ENCODE data around the gene DHRSX.
"Not testable (repeated sequence)": the region's sequence is repeated elsewhere in the genome, so short reads cannot be mapped to it uniquely, and the experiment has no call there.

The DHRSX gene

DNA sequence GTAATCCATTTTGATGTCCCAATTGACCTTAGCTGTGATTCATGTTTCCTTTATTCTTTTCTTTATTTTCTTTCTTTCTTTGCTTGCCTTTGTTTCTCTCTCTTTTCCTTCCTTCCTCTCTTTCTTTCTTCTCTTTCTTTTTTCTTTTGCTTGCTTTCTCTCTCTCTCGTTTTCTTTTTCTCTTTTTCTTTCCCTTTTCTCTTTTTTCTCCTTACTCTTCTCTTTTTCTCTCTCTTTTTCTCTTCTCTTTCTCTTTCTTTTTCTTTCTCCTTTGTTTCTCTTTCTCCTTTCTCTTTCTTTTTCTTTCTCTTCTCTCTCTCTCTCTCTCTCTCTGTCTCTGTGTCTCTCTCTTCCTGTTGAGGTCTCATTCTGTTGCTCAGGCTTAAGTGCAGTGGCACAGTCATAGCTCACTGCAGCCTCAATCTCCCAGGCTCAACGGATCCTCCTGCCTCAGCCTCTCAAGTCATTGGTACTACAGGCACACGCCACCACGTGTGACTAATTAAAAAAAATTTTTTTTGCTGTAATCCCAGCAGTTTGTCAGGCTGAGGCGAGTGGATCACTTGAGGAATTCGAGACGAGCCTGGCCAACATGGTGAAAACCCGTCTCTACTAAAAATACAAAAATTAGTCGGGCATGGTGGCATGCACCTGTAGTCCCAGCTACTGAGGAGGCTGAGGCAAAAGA is 8.0 kb upstream of the DHRSX start:
- DNase-seq, result no peak
- no peak overlapping the region for H3K4me3 Mint-ChIP-seq
- H3K4me1 Mint-ChIP-seq (ENCODE audit: low read depth), result no peaks in the 10 kb centered on the region
- no peak overlapping the region for H3K27ac Mint-ChIP-seq
- H3K9me3 Mint-ChIP-seq, result no peaks in the 10 kb centered on the region
- no peaks in the 10 kb centered on the region for H3K27me3 Mint-ChIP-seq
- no peaks in the 10 kb centered on the region for H3K36me3 Mint-ChIP-seq (ENCODE audit: low read depth)

DNA sequence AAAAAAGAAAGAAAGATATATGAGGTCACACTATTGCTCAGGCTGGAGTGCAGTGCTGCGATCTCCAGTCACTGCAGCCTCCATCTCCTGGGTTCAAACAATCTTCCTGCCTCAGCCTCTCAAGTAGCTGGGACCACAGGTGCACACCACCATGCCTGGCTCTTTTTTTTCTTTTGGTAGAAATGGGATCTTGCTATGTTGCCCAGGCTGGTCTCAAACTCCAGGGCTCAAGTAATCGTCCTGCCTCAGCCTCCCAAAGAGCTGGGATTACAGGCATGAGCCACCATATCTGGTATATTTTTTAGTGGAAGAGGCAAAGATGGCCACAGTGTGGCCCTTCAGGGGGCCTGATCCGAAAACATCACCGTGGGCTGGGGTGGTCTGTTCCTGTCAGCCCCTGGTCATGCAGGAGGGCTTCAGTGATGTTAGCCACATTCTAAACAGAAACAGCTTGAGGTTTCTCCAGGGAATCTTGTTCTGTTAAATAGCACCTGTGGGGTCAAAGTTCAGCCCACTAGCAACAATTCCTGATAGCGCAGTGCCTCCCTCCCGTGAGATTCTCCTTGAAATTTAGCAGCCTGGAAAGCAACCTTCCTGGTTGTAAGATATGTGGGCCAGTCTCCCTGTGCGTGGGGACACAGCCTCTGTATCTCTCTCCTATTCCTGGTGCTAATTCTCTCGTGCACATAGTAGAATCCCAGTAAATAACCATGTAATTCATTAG is 7.3 kb upstream of the DHRSX start:
- Mint-ChIP-seq H3K4me3 (no peak overlapping the region), H3K27ac (no peak overlapping the region), H3K9me3 (no peaks in the 10 kb centered on the region), H3K4me1 (ENCODE audit: low read depth) (no peaks in the 10 kb centered on the region), H3K27me3 (no peaks in the 10 kb centered on the region), H3K36me3 (ENCODE audit: low read depth) (no peaks in the 10 kb centered on the region)
- DNase-seq, result no peak

DNA sequence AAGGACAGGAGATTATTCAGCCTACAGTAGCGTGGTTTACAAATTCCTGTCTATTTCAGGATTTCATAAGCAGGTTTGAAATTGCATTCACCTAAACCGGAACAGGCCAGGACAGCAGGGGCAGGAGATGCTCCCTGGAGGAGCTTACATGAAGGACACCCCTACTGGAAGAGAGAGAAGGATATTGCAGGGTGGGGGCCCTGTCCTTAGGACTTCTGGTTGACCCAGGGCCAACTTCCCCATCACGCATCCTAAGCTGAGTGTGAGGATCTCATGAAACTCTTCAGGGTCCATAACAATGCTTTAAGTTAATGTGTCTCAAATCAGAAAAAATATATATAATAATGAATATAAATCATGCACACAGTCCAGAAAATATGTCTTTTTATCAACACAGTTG is 6.4 kb upstream of the DHRSX start:
- Mint-ChIP-seq H3K27me3 (no peaks in the 10 kb centered on the region), H3K4me1 (ENCODE audit: low read depth) (no peaks in the 10 kb centered on the region), H3K27ac (no peak overlapping the region), H3K9me3 (no peaks in the 10 kb centered on the region), H3K36me3 (ENCODE audit: low read depth) (no peaks in the 10 kb centered on the region), H3K4me3 (no peak overlapping the region)
- no peak for DNase-seq

DNA sequence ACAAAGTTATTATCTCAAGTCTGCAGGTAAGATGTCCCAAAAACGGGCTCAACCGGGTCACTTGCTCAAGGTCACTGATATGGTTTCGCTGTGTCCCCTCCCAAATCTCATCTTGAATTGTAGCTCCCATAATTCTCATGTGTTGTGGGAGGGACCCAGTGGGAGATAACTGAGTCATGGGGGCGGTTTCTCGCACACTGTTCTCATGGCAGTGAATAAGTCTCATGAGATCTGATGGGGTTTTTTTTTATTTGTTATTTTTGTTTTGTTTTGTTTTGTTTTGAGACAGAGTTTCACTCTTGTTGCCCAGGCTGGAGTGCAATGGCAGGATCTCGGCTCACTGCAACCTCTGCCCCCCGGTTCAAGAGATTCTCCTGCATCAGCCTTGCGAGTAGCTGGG is 4.6 kb upstream of the DHRSX start:
- H3K4me1 Mint-ChIP-seq (ENCODE audit: low read depth), result not testable (repeated sequence)

DNA sequence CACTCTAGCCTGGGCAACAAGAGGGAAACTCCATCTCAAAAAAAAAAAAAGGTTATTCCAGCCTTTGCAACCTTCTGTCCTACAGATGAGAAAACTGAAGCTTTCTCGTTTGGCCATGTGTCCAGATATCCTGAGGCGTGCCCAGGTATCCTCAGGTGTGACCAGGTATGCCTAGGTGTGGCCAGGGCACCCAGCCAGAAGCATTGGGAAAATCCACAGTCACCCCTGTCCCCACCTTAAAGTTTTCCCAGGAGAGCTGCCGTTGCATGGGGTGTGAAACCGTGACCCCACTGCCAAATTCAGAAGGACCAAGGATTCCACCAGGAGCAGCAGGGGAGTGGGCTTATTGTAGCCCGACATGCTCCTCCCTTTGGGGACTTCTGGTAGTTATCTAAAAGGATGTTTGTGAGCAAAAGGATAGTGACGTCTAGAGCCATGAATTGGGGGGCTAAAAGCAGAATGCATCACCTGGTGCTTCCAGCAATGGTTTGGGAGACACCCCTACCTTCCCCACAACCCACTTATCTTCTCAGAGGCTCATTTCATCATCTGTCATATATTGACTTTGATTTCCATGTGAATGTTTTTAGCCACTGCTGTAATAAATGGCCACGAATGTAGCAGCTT is 4.0 kb upstream of the DHRSX start:
- no peaks in the 10 kb centered on the region for H3K36me3 Mint-ChIP-seq (ENCODE audit: low read depth)
- H3K27ac Mint-ChIP-seq, result no peak overlapping the region
- no peaks in the 10 kb centered on the region for H3K27me3 Mint-ChIP-seq
- DNase-seq, result no peak
- no peak overlapping the region for H3K4me3 Mint-ChIP-seq
- no peaks in the 10 kb centered on the region for H3K9me3 Mint-ChIP-seq
- no peaks in the 10 kb centered on the region for H3K4me1 Mint-ChIP-seq (ENCODE audit: low read depth)

More for the DNA sequence above, 4.6 kb upstream of the DHRSX start:
- not testable (repeated sequence) for H3K27ac Mint-ChIP-seq; H3K27me3 Mint-ChIP-seq; H3K36me3 Mint-ChIP-seq (ENCODE audit: low read depth); H3K9me3 Mint-ChIP-seq; H3K4me3 Mint-ChIP-seq; DNase-seq

DNA sequence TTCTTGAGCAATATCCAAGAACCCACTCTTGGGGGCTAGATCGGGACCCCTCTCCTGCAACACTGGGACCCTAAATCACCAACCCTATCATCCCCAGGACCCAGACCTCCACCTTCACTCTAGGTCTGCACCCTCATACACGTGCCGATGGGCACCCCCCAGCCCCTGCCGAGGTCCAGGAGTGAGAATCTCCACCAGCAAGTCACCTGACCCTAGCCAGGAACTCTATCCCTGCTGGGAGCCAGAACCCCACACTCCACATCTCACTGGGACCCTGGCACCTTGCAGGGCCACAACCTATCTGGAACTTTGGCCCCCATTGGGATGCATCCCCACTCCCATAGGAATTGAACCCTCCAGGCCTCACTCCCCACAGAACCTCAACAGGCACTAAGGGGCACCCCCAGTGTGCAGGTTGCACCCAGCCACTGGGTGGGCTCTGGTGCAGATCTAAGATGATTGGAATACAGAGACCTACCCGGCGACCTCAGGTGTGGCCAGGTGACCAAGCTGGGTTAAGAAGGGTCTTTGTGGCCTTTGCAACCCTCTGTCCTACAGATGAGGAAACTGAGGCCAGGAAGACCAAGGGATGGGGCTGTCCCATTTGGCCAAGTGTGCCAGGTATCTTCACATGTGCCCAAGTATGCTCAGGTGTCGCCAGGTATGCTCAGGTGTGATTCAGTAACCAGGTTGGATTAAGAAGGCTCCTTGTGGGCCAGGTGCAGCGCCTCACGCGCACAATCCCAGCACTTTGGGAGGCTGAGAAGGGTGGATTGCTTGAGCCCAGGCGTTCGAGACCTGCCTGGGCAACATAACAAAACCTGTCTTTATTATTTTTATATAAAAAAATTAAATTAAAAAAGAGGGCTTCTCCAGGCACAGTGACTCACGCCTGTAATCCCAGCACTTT is 3.1 kb upstream of the DHRSX start:
- H3K4me3 Mint-ChIP-seq, result no peak overlapping the region
- H3K27ac Mint-ChIP-seq, result no peak overlapping the region
- H3K4me1 Mint-ChIP-seq (ENCODE audit: low read depth), result peaks cover 9% of the 10 kb centered on the region
- no peak for DNase-seq
- no peaks in the 10 kb centered on the region for H3K9me3 Mint-ChIP-seq
- no peaks in the 10 kb centered on the region for H3K27me3 Mint-ChIP-seq
- H3K36me3 Mint-ChIP-seq (ENCODE audit: low read depth), result peaks cover 7% of the 10 kb centered on the region

DNA sequence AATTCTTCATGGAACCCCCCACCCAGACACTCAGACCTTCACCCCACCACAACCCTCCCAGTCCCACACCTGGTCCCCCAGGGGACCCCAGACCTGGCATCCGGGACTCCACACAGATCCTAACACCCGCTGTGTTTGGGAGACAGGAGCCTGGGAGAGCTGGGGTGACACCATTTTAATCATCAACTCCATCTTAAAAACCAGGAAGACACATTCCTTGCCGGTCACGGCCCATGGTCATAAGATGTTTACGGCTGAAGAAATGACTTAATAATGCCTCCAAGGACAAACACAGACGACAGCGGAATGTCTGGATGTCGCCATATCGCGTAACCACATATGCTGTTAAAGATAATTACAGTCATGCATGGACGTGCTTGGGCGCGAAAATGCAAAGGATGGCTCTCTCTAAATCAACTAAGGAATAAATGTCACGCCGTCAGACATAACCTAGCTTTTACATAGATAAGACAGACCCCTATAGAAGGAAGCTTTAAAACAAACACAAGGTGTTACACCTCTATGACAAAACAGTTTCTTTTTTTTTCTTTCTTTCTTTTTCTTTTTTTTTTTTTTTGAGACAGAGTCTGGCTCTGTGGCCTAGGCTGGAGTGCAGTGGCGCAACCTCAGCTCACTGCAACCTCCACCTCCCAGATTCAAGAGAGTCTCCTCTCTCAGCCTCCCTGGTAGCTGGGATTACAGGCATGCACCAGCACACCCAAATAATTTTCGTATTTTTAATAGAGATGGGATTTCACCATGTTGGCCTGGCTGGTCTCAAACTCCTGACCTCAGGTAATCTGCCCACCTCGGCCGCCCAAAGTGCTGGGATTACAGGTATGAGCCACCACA is 2.1 kb upstream of the DHRSX start:
- Mint-ChIP-seq H3K4me1 (ENCODE audit: low read depth) (peaks cover 18% of the 10 kb centered on the region), H3K27me3 (no peaks in the 10 kb centered on the region), H3K4me3 (no peak overlapping the region), H3K36me3 (ENCODE audit: low read depth) (peaks cover 16% of the 10 kb centered on the region), H3K27ac (no peak overlapping the region), H3K9me3 (no peaks in the 10 kb centered on the region)
- DNase-seq, result no peak

DNA sequence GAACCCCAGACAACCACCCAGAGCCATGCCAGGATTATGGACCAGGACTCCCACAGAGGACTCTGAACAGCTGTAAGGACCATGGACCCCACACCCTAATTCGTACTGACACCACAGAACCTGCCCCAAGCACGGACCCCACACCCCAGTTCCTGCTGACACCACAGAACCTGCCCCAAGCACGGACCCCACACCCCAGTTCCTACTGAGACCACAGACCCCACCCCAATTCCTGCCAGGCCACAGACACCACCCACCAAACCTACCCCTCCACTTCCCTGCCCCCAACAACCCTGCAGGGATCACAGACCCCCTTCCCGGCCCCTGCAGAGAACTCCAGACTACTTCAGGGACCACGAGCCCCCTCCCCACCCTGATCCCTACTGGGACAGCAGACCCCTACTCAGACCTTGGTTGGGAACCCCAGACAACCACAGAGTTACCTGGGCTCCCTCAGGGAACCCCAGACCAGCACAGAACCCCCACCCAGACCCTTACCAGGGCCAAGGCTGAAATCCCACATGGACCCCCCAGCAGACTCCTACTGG is 1.4 kb upstream of the DHRSX start:
- Mint-ChIP-seq H3K4me3 (peak overlapping the region; percentile 69), H3K27ac (peak overlapping the region; percentile 71), H3K9me3 (no peaks in the 10 kb centered on the region), H3K4me1 (ENCODE audit: low read depth) (peaks cover 25% of the 10 kb centered on the region), H3K27me3 (no peaks in the 10 kb centered on the region), H3K36me3 (ENCODE audit: low read depth) (peaks cover 23% of the 10 kb centered on the region)
- DNase-seq, result no peak

DNA sequence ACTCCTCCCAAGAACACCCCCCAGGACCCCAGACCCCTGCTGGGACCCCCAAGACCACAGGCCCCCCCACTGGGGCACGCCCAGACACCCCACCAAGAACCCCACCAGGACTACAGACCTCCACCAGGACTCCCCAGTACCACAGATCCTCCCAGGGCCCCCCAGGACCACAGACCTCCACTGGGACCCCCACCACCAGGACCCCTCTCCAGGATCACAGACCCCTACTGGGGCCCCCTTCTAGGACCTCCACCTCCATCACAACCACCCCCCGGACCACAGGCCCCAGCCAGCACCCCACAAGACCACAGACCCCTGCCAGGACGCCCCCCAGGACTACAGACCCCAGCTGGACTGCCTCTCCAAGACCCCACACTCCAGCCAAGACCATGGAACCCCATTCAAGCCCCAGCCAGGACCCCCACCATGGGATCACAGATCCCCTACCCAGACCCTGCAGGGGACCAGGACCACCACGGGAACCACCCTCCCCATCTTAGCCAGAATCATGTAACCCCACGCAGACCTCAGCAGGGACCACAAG is 855 bp upstream of the DHRSX start:
- Mint-ChIP-seq H3K27ac (peak overlapping the region; percentile 71), H3K9me3 (no peaks in the 10 kb centered on the region), H3K4me1 (ENCODE audit: low read depth) (peaks cover 25% of the 10 kb centered on the region), H3K36me3 (ENCODE audit: low read depth) (peaks cover 27% of the 10 kb centered on the region), H3K4me3 (peak overlapping the region; percentile 69), H3K27me3 (no peaks in the 10 kb centered on the region)
- DNase-seq, result no peak

DNA sequence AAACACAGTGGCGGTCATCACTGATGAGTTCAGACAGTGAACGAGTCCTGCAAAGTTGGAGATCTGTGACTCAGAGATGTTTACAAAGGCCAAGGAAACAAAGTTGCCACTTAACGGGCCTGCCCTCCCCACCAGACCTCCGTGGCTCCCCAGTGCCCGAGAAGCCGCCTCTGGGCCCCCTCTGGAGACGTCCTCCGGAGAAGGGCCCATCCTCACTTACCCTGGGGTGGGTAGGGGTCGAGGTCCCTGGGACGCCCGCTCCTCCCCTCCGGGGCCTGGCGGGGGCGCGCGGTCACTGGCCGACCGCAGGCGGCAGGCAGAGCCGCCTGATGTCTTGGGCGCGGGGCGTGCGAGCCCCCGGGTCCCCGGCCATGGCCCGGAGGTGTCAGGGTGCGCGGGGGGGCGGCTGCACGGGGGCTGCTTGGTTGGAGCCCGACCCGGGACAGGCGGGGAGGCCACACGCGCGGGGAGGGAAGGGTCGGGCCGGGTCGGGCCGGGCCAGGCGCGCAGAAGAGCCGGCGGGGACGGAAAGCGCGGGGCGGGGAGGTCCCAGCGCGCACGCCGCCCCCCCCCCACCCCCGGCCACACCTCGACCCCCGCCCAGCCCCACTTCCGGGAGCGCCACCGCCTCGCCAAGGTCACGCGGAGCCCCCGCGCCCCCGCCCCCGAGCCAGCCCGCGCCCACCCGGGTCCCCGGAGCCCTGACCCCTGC is 529 bp downstream of the DHRSX start:
- H3K27me3 Mint-ChIP-seq, result no peaks in the 10 kb centered on the region
- H3K4me3 Mint-ChIP-seq, result peak overlapping the region; percentile 81
- DNase-seq, result peak; percentile 68
- H3K36me3 Mint-ChIP-seq (ENCODE audit: low read depth), result peaks cover 38% of the 10 kb centered on the region
- H3K4me1 Mint-ChIP-seq (ENCODE audit: low read depth), result peaks cover 25% of the 10 kb centered on the region
- no peaks in the 10 kb centered on the region for H3K9me3 Mint-ChIP-seq
- H3K27ac Mint-ChIP-seq, result peak overlapping the region; percentile 89

DNA sequence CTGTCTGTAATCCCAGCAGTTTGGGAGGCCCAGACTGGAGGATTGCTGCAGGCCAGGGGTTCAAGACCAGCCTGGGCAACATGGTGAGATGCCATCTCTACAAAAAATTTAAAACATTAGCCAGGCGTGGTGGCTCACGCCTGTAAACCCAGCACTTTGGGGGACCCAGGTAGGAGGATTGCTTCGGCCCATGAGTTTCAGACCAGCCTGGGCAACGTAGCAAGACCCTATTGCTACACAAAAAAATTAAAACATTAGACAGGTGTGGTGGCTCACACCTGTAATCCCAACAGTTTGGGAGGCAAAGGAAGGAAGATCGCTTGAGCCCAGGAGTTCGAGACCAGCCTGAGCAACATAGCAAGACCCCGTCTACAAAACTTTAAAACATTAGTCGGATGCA is 1.3 kb downstream of the DHRSX start:
- Mint-ChIP-seq H3K27me3 (no peaks in the 10 kb centered on the region), H3K4me1 (ENCODE audit: low read depth) (peaks cover 25% of the 10 kb centered on the region), H3K4me3 (peak overlapping the region; percentile 81), H3K9me3 (no peaks in the 10 kb centered on the region), H3K27ac (peak overlapping the region; percentile 89), H3K36me3 (ENCODE audit: low read depth) (peaks cover 38% of the 10 kb centered on the region)
- DNase-seq, result no peak

DNA sequence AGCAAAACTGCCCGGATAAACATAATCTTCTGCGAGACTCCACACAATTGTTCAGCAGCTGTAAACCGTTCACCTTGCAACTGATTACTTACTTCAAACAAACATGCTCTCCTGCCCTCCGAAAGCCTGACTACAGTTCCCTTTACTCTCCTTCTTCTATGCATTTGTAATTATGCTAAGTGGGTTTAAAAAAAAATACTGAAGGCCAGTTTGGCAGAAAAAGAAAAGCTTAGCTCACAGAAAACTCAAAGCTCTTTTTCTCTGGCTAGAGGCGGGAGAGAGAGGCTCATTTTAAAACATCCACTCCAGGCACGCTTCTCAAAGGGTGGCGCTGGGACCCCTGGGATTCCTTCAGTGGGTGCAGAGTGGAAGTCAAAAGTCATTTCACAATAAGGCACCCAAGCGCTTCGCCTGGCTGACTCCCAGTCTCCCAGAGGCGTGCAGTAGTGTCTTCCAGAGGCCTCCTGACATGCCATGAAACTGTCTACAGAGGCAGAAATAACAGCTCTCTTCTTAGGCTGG is 1.9 kb downstream of the DHRSX start:
- DNase-seq, result no peak
- no peaks in the 10 kb centered on the region for H3K27me3 Mint-ChIP-seq
- H3K4me1 Mint-ChIP-seq (ENCODE audit: low read depth), result peaks cover 25% of the 10 kb centered on the region
- peak overlapping the region; percentile 81 for H3K4me3 Mint-ChIP-seq
- no peaks in the 10 kb centered on the region for H3K9me3 Mint-ChIP-seq
- H3K36me3 Mint-ChIP-seq (ENCODE audit: low read depth), result peaks cover 38% of the 10 kb centered on the region
- H3K27ac Mint-ChIP-seq, result peak overlapping the region; percentile 89

All from activated T-cell treated with anti-CD3 and anti-CD28 coated beads, Interleukin-2, amount 50 U/mL, for 24 hours (primary cell).